ENCODE measurements around the gene C17orf50.

Gene C17orf50

DNA sequence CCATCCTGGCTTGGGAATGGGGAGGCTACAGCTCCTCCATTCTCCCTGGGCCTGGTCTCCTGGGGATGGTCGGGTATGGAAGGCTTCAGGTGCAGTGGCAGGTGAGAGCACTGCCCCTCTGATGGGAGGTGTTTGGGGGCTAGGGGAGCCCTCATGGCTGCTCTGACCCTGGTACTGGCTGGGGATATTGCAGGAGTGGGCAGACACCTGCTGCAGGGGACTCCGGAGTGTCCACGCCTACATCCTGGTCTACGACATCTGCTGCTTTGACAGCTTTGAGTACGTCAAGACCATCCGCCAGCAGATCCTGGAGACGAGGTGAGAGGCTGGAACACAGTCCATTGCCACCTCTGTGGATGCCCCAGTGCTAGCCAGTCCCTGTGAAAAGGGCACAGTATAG is 20.5 kb upstream of the C17orf50 start:
- TF ChIP-seq, protein P1, sequence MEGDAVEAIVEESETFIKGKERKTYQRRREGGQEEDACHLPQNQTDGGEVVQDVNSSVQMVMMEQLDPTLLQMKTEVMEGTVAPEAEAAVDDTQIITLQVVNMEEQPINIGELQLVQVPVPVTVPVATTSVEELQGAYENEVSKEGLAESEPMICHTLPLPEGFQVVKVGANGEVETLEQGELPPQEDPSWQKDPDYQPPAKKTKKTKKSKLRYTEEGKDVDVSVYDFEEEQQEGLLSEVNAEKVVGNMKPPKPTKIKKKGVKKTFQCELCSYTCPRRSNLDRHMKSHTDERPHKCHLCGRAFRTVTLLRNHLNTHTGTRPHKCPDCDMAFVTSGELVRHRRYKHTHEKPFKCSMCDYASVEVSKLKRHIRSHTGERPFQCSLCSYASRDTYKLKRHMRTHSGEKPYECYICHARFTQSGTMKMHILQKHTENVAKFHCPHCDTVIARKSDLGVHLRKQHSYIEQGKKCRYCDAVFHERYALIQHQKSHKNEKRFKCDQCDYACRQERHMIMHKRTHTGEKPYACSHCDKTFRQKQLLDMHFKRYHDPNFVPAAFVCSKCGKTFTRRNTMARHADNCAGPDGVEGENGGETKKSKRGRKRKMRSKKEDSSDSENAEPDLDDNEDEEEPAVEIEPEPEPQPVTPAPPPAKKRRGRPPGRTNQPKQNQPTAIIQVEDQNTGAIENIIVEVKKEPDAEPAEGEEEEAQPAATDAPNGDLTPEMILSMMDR (IDR thresholded peaks at IDR 0.05; ENCODE audit: low read depth, low read length, poor library complexity, severe bottlenecking): no peak
- no peak for TF ChIP-seq EZH2phosphoT487 (IDR thresholded peaks at IDR 0.05; ENCODE audit: borderline replicate concordance, low read length)
- H4K20me1 ChIP-seq (ENCODE audit: control insufficient read depth, insufficient read depth, low read depth, low read length): no peaks in the 10 kb centered on the region
- no peak overlapping the region for H3K4me2 ChIP-seq (ENCODE audit: low read length)
- no peaks in the 10 kb centered on the region for H3K9me3 ChIP-seq (ENCODE audit: control insufficient read depth, insufficient read depth, low read length)
- H3K79me2 ChIP-seq (ENCODE audit: control insufficient read depth, low read length): no peaks in the 10 kb centered on the region
- H3K4me3 ChIP-seq (ENCODE audit: low read length): no peak overlapping the region
- no peaks in the 10 kb centered on the region for H3K4me1 ChIP-seq (ENCODE audit: control insufficient read depth, low read length)
- no peaks in the 10 kb centered on the region for H3K36me3 ChIP-seq (ENCODE audit: control insufficient read depth, low read length)
- H3K27ac ChIP-seq (ENCODE audit: low read depth, low read length): no peak overlapping the region
- peaks cover 7% of the 10 kb centered on the region for H3K27me3 ChIP-seq (ENCODE audit: control insufficient read depth, low read length)
- H3F3A ChIP-seq (ENCODE audit: control insufficient read depth, insufficient read depth): no peaks in the 10 kb centered on the region
- no peaks in the 10 kb centered on the region for H3K9me2 ChIP-seq (replicated peaks; ENCODE audit: control insufficient read depth, low read length)

DNA sequence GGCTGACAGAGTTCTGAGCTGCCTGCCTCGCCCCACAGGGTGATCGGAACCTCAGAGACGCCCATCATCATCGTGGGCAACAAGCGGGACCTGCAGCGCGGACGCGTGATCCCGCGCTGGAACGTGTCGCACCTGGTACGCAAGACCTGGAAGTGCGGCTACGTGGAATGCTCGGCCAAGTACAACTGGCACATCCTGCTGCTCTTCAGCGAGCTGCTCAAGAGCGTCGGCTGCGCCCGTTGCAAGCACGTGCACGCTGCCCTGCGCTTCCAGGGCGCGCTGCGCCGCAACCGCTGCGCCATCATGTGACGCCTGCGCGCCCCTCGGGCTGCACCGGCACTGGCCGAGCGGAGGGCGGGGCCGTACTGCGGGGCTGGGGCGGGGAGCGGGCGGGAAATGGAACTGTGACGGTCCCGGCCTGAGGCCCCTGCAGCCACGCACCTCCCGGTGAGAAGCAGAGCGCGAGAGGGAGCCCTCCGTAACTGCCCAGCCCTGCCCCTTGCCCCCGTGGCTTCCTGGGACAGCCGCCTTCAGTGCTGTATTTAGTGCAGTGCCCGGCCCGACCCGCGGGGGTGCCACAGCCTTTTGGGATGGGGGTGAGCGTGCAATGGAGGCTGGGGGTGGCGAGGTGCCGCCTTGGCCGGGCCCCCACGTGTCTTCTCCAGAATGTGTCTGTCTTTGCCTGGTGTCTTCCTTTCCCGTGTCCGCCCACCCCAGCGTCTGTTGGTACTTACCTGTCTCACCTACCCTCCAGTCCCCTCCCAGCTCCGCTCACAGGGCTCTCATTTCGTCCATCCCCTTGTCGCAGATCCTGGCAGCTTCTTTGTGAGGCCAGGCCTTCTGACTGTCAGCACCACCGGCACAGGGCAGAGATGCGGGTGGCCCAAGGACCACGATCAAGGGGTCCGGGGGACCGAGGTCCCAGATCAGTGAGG is 19.4 kb upstream of the C17orf50 start:
- H3K36me3 ChIP-seq (ENCODE audit: control insufficient read depth, low read length): no peaks in the 10 kb centered on the region
- no peaks in the 10 kb centered on the region for H3K79me2 ChIP-seq (ENCODE audit: control insufficient read depth, low read length)
- no peaks in the 10 kb centered on the region for H3K9me3 ChIP-seq (ENCODE audit: control insufficient read depth, insufficient read depth, low read length)
- TF ChIP-seq EZH2phosphoT487 (IDR thresholded peaks at IDR 0.05; ENCODE audit: borderline replicate concordance, low read length): no peak
- TF ChIP-seq, protein P1 (IDR thresholded peaks at IDR 0.05; ENCODE audit: low read depth, low read length, poor library complexity, severe bottlenecking): no peak
- H3K4me2 ChIP-seq (ENCODE audit: low read length): no peak overlapping the region
- no peaks in the 10 kb centered on the region for H4K20me1 ChIP-seq (ENCODE audit: control insufficient read depth, insufficient read depth, low read depth, low read length)
- H3K4me1 ChIP-seq (ENCODE audit: control insufficient read depth, low read length): no peaks in the 10 kb centered on the region
- no peak overlapping the region for H3K27ac ChIP-seq (ENCODE audit: low read depth, low read length)
- H3K27me3 ChIP-seq (ENCODE audit: control insufficient read depth, low read length): peaks cover 7% of the 10 kb centered on the region
- no peaks in the 10 kb centered on the region for H3K9me2 ChIP-seq (replicated peaks; ENCODE audit: control insufficient read depth, low read length)
- no peak overlapping the region for H3K4me3 ChIP-seq (ENCODE audit: low read length)
- H3F3A ChIP-seq (ENCODE audit: control insufficient read depth, insufficient read depth): no peaks in the 10 kb centered on the region

DNA sequence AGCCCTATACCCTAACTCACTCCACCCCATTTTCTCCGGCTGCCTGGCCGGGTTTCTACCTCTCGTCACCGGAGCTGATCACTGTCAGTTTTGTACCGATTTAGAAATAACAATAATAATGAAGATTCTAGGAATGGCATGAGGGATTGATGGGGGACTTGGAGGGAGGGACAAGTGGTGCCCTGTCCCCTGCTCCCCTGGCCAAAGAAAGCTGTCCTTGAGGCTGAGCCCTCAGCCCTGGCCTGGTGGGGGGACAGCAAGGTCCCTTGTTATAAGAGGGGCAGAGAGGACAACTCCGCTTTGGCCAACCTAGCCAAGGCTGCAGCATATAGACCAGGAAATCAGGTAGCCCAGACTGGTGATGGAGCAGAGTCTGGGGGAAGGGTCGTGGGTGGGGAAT is 18.2 kb upstream of the C17orf50 start:
- H3F3A ChIP-seq (ENCODE audit: control insufficient read depth, insufficient read depth): no peaks in the 10 kb centered on the region
- TF ChIP-seq, protein P1 (IDR thresholded peaks at IDR 0.05; ENCODE audit: low read depth, low read length, poor library complexity, severe bottlenecking): no peak
- TF ChIP-seq EZH2phosphoT487 (IDR thresholded peaks at IDR 0.05; ENCODE audit: borderline replicate concordance, low read length): no peak
- H3K36me3 ChIP-seq (ENCODE audit: control insufficient read depth, low read length): no peaks in the 10 kb centered on the region
- H3K79me2 ChIP-seq (ENCODE audit: control insufficient read depth, low read length): no peaks in the 10 kb centered on the region
- H3K4me3 ChIP-seq (ENCODE audit: low read length): no peak overlapping the region
- H3K4me1 ChIP-seq (ENCODE audit: control insufficient read depth, low read length): no peaks in the 10 kb centered on the region
- H3K4me2 ChIP-seq (ENCODE audit: low read length): no peak overlapping the region
- no peaks in the 10 kb centered on the region for H3K9me2 ChIP-seq (replicated peaks; ENCODE audit: control insufficient read depth, low read length)
- H3K27ac ChIP-seq (ENCODE audit: low read depth, low read length): no peak overlapping the region
- no peaks in the 10 kb centered on the region for H3K9me3 ChIP-seq (ENCODE audit: control insufficient read depth, insufficient read depth, low read length)
- H3K27me3 ChIP-seq (ENCODE audit: control insufficient read depth, low read length): peaks cover 7% of the 10 kb centered on the region
- no peaks in the 10 kb centered on the region for H4K20me1 ChIP-seq (ENCODE audit: control insufficient read depth, insufficient read depth, low read depth, low read length)

Data from DOHH2 (cell line).